AML-193 (cell line): ENCODE data around the gene CCDC24.

Experiments used
- DNase-seq, 2 experiments: peaks; one replicate each; lab custom pipeline; 2025; lab: John Stamatoyannopoulos, UW

Gene CCDC24

DNA sequence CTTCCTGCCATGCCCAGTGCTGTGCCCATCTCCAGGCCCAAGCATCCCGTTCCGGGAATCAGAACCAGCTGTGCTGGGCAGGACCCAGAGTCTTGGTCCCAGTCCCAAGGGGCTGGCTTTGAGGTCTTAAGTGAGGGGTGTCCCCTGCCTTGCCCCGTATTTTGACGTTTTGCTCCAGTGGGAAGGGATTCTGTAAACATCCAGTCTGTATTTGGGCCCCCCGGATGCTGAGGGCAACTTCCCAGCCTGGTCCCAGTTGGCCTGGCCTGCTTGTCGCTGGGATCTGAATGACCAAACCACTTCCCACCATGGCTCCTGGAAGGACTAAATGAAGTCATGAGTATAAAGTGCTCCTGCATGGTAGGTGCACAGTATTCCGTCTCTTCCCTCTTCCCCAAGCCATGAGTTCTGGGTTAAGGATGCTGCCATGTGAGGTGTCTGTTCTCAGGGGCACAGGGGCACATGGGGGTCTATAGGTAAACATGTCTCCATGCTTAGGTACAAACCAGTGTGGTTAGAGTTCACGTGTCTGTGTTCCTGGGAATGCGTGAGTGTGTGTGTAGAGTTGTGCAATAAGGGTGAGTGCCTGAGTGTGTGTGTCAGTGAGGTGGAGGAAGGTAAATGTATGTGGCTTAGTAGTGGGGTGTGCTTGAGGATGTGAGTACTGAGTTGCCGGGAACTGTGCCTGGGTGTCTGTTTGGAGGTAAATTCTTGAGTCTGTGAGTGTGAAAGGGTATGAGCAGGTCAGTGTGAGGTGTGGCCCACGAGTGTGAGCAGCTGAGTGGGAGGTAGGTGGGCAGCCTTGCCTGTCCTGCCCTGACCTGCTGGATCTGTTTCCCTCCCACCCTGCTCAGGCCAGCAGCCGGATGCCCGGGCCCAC, 10.9 kb upstream of the CCDC24 start:
- DNase-seq: peak in 1 of 2 experiments; percentile 4

DNA sequence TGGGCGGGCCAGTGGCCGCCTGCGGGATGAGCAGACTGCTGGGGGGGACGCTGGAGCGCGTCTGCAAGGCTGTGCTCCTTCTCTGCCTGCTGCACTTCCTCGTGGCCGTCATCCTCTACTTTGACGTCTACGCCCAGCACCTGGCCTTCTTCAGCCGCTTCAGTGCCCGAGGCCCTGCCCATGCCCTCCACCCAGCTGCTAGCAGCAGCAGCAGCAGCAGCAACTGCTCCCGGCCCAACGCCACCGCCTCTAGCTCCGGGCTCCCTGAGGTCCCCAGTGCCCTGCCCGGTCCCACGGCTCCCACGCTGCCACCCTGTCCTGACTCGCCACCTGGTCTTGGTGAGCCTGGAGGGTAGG, 10.3 kb upstream of the CCDC24 start:
- DNase-seq: no peak

GRCh38 chr1:43981636-43982035, 9.8 kb upstream of the CCDC24 start:
- no peak for DNase-seq

GRCh38 chr1:43982241-43982640, 9.2 kb upstream of the CCDC24 start:
- no peak for DNase-seq

DNA sequence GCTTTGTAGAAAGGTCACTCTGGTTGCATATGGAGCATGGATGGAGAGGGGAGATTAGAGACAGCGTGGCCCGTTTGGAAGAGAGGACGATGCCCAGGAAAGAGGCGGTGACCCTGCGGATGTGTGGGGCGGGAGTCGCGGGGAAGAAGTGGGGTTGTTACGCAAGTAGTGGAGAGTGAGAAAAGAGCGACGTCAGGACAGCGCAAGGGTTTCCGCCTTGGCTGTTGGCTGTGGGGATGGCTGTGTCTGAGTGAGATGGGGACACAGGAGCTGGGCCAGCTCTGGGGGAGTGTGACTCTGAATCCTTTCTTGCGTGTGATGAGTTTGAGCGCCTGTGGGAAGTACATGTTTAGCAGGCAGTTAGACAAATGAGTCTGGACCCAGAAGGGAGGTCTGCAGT, 8.6 kb upstream of the CCDC24 start:
- DNase-seq: no peak

GRCh38 chr1:43983253-43983899, 8.0 kb upstream of the CCDC24 start:
- no peak for DNase-seq

DNA sequence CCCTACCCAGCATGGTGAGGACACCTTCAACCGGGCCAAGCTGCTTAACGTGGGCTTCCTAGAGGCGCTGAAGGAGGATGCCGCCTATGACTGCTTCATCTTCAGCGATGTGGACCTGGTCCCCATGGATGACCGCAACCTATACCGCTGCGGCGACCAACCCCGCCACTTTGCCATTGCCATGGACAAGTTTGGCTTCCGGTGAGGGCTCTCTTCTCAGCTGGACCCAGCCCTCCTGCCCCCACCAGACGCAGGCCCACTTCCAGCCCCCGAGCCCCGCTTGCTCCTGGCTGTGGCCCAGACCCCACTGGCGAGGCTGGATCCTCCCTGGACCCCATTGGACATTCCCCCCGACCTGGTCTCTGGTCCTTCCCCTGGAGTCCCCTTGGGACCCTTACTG, 6.5 kb upstream of the CCDC24 start:
- DNase-seq: no peak

DNA sequence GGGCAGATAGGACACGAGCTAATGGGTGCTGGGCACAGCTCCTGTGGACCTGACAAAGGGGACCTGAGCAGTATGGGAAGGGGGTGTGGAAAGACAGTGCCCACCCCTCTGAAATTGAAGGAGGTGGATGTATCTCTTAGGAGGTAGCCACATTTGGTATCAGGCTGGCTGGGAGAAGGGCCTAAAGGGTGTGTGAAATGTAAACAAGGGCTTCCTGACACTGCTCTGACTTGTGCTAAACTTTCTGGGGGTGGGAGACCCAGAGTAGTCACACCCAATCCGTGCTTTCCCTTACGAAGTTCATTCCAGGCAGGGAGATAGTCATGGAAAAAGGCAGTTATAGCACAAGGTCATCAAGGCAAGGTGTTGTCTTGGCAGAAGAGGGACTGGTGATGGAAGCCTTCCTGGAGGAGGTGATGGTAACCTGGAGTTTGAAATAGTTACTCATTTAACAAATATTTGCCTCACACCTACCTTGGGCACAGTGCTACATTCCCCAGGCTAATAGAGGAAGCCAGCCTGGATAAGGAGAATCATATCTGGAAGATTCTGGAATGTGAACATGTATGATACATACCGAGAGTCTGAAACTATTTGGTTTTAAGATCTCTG, 5.3 kb upstream of the CCDC24 start:
- no peak for DNase-seq

GRCh38 chr1:43986712-43987111, 4.7 kb upstream of the CCDC24 start:
- DNase-seq: no peak

GRCh38 chr1:43987159-43987902, 4.1 kb upstream of the CCDC24 start:
- no peak for DNase-seq

DNA sequence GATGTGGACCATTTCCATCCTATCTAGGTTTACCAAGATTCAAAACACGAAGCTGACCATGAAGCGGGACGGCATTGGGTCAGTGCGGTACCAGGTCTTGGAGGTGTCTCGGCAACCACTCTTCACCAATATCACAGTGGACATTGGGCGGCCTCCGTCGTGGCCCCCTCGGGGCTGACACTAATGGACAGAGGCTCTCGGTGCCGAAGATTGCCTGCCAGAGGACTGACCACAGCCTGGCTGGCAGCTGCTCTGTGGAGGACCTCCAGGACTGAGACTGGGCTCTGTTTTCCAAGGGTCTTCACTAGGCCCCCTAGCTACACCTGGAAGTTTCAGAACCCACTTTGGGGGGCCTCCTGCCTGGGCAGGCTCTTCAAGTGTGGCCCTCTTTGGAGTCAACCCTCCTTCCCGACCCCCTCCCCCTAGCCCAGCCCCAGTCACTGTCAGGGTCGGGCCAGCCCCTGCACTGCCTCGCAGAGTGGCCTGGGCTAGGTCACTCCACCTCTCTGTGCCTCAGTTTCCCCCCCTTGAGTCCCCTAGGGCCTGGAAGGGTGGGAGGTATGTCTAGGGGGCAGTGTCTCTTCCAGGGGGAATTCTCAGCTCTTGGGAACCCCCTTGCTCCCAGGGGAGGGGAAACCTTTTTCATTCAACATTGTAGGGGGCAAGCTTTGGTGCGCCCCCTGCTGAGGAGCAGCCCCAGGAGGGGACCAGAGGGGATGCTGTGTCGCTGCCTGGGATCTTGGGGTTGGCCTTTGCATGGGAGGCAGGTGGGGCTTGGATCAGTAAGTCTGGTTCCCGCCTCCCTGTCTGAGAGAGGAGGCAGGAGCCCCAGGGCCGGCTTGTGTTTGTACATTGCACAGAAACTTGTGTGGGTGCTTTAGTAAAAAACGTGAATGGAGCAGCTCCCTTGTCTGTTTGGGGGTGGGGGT, 864 bp upstream of the CCDC24 start:
- DNase-seq: peak in 1 of 2 experiments; percentile 40

- DNase-seq: peak in 1 of 2 experiments; percentile 40
Observed at GRCh38 chr1:43991200-43991475, 261 bp upstream of the CCDC24 start.

GRCh38 chr1:43992232-43992995, 1.0 kb downstream of the CCDC24 start:
- no peak for DNase-seq

DNA sequence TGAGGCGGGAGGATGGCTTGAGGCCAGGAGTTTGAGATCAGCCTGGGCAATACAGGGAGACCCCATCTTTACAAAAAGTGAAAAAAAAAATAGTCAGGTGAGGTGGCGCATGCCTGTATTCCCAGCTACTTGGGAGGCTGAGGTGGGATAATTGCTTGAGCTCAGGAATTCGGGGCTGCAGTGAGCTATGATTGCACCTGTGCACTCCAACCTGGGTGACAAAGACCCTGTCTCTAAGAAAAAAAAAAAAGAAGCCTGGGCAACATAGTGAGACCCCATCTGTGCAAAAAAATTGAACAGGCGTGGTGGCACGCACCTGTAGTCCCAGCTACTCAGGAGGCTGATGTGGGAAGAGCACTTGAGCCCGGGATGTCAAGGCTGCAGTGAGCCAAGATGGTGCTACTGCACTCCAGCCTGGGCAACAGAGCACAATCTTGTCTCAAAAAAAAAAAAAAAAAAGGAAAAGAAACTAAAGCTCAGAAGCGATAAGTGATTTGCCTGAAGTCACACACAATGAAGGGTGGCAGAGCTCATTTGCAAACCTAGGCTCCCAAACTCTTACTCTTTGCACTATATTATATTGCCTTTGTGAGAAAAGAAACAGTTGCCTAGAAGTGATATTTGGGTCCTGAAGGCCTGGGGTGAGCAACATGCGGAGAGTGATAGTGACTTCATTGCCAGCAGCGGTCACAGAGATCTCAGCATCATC, 2.0 kb downstream of the CCDC24 start:
- no peak for DNase-seq

GRCh38 chr1:43994071-43994470, 2.7 kb downstream of the CCDC24 start:
- DNase-seq: no peak

- peak; percentile 17 to 25 for DNase-seq
Observed at GRCh38 chr1:43994794-43995790, 3.7 kb downstream of the CCDC24 start.

DNA sequence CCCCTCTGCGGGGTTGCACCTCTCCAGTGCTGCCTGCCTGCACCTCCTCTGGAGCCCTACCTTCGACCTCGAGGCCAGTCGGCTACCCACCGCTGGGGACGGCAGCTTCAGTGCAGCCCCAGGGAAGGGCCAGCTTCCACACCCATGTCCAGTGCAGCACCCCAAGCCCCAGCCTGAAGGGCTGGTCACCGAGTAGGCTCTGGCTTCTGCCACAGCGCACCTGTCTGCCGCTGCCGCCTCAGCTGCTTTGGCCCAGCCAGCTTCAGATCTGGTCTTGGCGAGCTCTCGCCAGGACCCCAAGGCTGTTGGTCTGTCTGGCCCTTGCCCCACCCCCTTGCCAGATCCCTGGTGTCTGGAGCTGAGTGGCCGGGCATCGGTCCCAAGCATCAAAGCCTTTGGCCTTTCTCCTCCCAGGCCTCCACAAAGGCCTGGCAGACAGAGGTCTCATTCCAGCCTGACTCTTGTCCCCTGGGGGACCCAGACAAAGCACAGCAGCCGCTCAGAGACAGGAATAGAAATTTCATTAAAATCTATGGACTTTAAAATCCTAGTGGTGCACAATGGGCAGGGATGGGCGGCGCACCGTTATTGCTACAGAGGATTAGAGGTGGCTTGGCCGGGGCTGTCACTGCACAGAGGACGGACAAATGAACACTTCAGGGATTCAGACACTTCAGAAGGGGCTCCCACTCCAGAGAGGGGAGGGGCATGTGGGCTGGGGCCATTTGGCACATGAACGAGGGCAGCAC, 4.8 kb downstream of the CCDC24 start:
- no peak for DNase-seq

- DNase-seq: no peak
Observed at GRCh38 chr1:43996733-43997115, 5.3 kb downstream of the CCDC24 start.
